CD4-positive, alpha-beta T cell treated with Interleukin-4 for 4 hours (primary cell): ENCODE data around the gene IL18.
"Not testable (repeated sequence)": the region's sequence is repeated elsewhere in the genome, so short reads cannot be mapped to it uniquely, and the experiment has no call there.

Experiments
- DNase-seq: peaks from one replicate; pipeline ENCODE4 v3.0.0-alpha.2; 2020

Gene IL18

GRCh38 chr11:112115386-112115785, 48.5 kb downstream of the IL18 start:
- no peak for DNase-seq

GRCh38 chr11:112114460-112114859, 49.4 kb downstream of the IL18 start:
- DNase-seq = no peak

- DNase-seq = peak; percentile 48
Measured at GRCh38 chr11:112113539-112114457, 50.1 kb downstream of the IL18 start.

GRCh38 chr11:112106070-112106469, 57.8 kb downstream of the IL18 start:
- no peak for DNase-seq

- no peak for DNase-seq
Measured at GRCh38 chr11:112103446-112103845, 60.4 kb downstream of the IL18 start.

- no peak for DNase-seq
Measured at GRCh38 chr11:112100462-112100861, 63.4 kb downstream of the IL18 start.

GRCh38 chr11:112097734-112098528, 66.0 kb downstream of the IL18 start:
- DNase-seq = no peak

GRCh38 chr11:112096194-112096593, 67.7 kb downstream of the IL18 start:
- DNase-seq = no peak

- not testable (repeated sequence) for DNase-seq
Measured at GRCh38 chr11:112095302-112095701, 68.6 kb downstream of the IL18 start.
